Choroid plexus epithelial cell (primary cell): ENCODE measurements around the gene PER1.

Experiments used
- DNase-seq: peaks from one replicate; pipeline ENCODE4 v3.0.0-alpha.2; 2010; ENCODE audit warnings: low read depth
- H3K4me3 ChIP-seq: 2 replicates; pipeline ENCODE4 v1.5.1; 2011; ENCODE audit warnings: low read depth, mild to moderate bottlenecking, control low read depth, low read length, moderate library complexity
- CTCF ChIP-seq: conservative IDR thresholded peaks from 2 replicates; pipeline ENCODE4 v1.5.1; 2011; ENCODE audit warnings: low read depth, mild to moderate bottlenecking, control low read depth, inconsistent platforms, low read length, moderate library complexity

The PER1 gene

GRCh38 chr17:8163978-8164814, 12.0 kb upstream of the PER1 start:
- no peak for TF ChIP-seq CTCF
- DNase-seq, result no peak
- no peak overlapping the region for H3K4me3 ChIP-seq

- H3K4me3 ChIP-seq, result peak overlapping the region; percentile 93
- DNase-seq, result no peak
- no peak for TF ChIP-seq CTCF
Observed at GRCh38 chr17:8162997-8163977, 11.1 kb upstream of the PER1 start.

- H3K4me3 ChIP-seq, result peak within 1 kb of the TSS; percentile 93
- DNase-seq, result peak; percentile 66
- no peak for TF ChIP-seq CTCF
Observed at GRCh38 chr17:8162233-8162996, 10.2 kb upstream of the PER1 start, which contains the start of gene VAMP2. VAMP2 (minus strand) TSS chr17:8162948; CDS start chr17:8162879, 69 bp downstream.

GRCh38 chr17:8161289-8162232, 9.4 kb upstream of the PER1 start:
- TF ChIP-seq CTCF, result no peak
- DNase-seq, result no peak
- peak overlapping the region; percentile 93 for H3K4me3 ChIP-seq

- TF ChIP-seq CTCF, result no peak
- no peak for DNase-seq
- H3K4me3 ChIP-seq, result no peak overlapping the region
Observed at GRCh38 chr17:8160741-8161221, 8.6 kb upstream of the PER1 start.
